HG02981 (cell line): ENCODE measurements around the gene TBCD.

Experiments
- ATAC-seq: cut with Tn5 transposase; IDR thresholded peaks from one replicate; pipeline ENCODE4 v1.9.1; 2021; ENCODE audit warnings: mild to moderate bottlenecking, moderate library complexity; ENCODE audit not compliant: unreplicated experiment

The TBCD gene

DNA sequence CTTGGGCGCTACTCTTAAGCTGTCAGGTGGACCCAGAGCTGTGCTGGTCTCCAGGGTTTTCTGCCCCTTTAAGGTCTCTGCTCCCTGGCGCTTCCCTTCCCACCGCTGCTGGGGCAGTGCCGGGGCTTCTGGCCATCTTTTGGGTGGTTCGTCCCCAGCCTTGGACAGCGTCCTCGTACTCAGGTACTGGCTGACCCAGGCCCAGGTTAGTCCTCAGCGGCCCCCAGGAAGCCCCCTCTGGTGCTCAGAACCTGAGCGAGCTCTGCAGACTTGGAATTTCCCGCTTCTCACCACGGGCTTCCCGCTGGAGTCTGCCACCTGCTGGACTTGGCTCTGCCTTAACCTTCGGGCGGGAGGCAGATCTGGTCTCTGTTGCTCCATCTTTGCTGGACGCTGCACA lies 182.0 kb downstream of the TBCD start:
- no peak for ATAC-seq

DNA sequence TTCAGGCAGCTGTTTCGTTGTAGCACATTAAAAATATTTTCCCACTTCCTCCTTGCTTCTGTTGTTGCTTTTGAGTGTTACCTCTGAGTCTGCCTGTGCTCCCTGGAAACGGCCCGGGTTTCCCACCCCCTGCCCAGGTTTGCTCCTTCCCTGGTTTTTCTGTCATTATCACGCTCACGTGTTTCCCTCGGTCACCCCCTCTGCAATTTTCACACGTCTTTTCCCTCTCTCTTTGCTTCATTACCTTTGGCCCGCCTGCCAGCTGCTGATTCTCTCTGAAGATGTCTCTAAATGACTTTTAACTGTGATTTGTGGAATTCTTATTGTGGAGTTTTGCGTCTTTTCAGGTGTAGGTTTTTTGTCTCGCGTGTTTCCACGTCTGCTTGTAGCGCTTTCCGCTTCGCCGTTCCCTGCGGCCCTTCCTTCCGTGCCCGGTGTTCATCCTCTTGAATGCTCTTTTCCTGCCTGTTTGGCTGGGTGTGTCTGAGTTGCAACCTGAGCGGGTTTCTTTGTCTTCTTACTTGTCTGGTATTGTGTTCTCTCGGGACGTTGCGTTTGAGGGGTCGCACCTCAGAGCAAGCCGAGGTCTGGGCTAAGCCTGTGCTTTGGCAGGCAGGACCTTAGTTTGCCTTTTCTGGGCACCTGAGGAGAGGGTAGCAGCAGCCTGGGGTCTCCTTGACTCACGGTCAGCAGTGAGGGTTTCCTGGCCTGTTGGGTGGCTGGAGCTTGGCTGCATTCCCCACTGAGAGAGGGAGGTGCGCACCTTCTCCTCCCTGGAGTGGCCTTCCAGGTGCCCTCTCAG lies 184.3 kb downstream of the TBCD start:
- no peak for ATAC-seq

DNA sequence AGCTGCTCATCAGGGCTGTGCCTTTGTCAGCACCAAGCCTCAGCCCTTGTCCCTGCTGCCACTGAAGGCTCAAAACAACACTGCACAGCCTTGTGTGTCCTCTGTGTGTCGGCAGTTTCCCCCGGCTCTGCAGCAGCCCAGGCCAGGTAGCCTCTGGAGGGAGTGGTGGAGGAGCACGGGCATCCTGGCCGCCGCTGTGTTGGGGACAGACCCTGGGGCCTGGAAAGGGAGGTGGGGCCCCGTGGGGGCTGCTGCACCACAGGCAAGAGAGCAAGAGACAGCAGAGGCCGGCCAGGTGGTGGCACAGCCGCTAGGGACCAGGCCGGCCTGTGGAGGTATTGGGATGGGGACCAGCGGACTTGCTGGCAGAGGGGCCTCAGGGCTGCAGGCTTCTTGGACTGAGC lies 184.9 kb downstream of the TBCD start:
- no peak for ATAC-seq

DNA sequence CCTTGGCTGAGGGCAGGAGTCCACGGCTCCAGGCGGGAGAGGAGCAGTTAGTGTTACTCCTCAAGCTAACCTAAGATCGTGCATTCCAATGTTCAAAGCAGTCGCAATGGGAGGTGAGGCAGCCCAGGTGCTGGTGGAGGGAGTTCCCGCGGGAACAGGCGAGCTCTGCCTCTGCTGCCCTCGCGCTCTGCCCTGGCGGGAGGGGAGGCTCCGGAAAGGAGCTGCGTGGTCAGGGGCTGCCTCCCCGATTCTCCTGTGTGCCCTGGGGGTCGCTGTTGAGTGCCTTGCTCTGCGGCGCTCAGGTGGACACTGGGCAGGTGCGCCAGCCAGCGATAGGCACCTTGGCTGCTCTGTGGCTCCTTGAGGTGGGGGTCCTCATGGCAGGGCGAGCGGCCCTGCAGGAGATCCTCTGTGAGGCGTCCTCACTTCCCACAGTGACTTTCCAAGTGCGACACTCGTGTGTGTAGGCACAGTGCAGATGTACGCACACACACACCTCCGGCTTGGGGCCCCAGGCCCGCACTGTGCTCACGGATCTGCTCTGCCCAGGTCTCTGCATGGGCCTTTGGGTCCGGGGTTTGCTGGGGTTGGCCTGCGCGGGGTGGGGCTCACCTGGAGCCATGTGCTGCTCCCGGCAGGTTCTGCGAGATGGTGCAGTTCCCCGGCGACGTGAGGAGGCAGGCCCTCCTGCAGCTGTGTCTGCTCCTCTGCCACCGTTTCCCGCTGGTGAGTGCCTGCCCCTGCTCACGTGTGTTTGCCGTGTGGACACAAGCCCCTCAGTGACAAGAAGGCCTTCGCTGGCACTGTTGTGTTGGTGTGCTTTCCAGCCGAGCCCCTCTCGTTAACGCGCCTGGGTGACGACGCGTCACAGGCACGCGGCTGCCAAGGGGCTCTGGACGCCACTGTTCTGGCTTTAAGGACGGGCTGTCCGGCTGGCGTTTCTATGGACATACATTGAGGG lies 185.8 kb downstream of the TBCD start:
- ATAC-seq = no peak

DNA sequence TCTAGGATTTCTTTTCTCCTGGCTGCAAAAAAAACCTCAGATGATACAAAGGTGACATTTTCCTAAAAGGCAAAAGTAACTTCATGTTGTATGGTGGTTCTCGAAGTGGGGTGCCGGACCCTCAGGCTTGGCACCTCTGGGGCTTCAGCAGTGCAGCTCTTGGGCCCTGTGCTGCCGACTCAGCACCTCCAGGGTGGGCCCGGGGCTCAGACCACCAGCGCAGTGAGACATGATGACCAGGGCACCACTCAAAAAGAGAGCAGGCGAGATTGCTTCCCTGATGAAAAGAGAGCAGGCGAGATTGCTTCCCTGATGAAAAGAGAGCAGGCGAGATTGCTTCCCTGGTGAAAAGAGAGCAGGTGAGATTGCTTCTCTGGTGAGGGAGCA lies 186.6 kb downstream of the TBCD start:
- no peak for ATAC-seq

DNA sequence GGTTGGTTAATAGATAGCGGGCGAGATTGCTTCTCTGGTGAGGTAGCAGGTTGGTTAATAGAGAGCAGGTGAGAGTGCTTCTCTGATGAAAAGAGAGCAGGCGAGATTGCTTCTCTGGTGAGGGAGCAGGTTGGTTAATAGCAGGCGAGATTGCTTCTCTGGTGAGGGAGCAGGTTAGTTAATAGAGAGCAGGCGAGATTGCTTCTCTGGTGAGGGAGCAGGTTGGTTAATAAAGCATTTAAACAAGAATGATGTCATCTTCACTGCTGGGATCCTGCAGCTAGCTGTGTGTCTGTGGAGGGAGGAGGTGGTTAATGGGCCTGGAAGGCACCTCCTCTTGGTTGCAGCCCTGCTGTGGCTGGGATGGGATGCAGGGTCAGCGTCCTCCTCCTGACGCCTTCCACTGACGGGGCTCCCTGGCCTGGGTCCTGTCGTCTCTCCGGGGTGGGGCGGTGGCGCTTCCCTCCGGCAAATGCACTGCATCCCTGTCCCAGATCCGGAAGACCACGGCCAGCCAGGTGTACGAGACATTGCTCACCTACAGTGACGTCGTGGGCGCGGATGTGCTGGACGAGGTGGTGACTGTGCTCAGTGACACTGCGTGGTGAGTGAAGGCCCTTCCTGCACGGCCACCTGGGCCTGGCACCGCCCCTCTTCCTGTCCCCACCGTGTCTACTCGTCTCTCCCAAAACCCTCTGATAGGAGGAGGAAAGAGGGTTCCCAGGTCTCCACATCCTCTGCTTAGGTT lies 187.2 kb downstream of the TBCD start:
- no peak for ATAC-seq

DNA sequence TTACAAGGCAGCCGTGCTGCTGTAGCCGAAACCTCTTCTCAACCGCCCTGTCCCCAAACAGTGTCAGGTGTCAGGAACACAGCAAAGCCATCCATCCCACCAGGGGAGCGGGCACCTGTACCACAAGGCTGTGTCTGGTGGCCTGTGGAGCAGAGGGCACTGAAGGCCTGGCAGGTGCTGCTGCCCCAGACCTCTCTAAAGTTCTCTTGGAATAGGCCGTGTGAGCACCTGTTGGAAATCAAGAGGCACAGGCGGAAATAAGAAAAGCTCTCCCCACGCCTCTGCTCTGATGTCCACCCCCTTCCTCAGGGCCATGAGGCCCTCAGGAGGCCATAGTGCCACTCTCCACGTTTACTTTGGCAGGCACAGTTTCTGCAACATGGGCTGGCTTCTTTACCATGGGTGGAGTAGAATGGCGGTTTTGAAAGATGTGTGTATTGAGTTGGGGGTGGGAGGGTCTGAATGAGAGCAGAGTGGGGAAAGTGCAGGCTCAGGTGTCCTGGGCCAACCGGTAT lies 187.8 kb downstream of the TBCD start:
- no peak for ATAC-seq

DNA sequence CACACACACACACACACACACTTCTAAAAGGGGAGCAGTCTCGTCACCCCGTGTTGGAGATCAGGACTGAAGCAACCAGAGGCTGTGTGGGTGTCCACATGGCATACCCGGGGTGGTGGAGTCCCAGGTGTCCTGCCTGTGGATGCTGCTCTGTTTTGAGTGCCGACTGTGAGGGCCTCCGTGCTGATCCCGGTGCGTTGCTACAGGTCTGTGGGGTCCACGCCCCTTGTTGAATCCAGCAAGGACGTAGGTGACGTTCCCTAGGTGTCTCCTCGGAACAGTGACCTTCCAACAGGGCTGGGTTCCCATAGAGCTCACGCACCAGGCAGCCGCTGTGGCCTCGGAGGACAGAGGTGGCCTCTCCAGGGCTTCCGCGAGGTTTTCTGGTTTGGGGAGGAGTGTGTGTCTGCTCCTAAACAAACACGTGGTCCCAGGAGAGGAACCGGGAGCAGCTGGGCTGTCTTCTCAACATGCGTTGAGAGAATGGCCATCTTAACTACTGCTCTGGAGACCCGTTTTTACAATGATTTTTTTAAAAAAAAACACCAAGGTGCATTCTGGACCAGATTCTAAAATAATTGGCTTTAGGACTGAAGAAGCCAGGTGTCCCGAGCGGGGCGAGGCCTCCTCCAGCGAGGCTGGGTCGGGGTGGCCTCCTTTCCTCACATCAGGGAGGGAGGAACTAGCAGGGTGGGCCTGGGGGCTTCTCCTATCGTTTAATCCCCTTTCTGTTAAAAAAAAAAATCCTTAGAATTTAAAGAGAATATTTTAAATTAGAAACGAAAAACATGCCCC lies 188.6 kb downstream of the TBCD start:
- no peak for ATAC-seq

DNA sequence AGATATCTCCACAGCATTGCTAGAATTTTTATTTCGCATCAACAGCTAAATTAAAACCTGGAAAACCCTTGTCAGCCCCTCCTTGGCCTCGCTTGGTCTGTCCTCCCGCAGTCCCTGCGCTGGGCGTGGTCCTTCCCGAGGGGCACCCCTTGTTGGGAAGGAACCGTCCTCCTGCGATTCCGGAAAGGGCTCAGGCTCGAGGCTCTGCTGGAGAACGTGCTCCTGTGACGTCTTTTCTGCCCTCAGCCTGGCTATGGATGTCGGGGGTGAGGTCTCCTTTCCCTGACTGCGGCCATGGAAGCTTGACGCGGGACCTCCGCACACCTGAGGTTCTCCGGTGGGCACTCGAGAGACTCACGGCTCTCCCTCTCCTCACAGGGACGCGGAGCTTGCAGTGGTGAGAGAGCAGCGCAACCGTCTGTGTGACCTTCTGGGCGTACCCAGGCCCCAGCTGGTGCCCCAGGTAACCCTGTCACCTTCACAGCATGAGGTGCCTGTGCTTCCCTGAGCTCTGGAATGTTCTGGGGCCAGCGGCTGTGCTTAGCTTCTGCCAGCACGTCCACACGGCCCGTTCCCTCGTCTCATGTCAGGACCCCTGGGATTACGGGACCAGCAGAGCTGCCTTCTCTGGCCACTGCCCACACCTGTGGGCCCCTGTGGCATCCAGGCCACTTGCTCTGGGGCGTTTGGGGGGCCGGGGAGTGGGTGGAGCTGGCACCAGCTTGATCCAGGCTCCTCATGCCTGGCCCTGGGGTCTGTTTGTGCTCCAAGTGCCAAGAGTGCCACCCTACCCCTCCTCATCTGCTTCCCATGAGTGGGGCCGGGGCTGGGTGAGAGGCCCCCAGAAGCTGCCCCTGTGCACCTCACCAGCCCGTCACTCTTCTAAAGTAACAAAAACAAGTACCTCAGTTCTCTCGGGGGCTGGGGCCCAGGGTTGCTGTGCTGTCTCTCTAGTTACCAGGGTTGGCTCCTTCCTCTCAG lies 189.4 kb downstream of the TBCD start:
- no peak for ATAC-seq

DNA sequence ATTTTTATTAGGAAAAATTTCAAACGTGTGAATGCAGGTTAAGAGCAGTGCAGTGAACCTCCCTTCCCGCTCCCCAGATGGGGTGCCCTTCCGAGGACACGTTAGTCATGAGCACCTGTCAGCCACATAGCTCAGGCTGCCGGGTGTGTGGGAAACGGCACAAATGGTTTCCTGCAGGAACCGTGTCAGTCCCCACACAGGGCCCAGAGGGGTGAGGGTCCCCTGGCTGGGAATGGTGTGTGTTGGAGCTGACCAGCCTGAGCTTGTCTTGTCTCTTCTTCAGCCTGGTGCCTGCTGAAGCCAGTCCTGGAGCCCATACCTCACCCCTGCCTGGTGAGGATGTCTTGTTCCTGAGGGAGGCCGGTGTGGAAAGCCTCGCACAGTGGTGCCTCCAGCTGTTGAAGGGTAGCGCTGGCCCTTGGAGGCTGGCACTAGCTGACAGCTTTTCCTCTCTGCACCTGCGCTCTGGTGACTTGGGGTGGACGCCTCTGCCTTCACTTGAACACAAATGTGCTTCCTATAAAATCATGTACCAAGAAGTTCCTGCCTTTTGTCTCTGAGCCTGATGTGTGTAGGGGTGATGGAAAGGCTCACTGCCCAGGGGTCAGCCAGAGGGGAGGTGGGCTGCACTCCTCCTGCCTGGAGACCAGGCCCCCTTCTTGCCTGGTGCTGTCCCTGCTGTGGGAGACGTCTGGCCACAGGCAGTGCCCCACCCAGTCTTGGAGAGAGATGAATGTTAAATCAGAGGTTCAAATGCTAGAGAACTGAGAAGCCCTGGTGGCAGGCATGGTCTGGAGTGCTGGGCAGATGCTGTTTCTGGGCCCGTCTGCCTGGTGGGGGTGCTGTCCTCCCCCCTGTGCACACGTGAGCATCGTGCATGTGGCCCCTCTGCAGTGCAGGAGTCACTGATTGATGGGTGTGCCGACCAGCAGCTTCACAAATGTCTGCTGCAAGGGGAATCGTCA lies 190.6 kb downstream of the TBCD start:
- ATAC-seq = no peak

DNA sequence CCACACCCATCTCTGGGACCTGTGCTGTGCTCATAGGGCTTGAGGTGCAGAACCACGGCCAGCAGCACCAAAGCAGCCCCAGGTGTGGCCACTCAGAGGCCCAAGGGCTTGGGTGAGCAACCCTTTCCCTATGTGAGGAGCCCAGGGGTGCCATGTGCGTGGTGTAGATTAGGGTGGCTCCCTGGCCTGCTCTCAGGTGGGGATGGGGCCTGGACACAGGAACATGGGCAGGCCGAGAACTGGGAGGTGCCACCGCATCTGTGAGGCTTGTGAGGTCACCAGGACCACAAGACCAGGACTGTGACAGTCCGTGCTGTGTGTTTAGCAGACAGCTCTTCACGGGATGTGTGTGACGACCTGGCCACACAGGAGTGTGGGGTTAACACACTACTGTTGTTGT lies 191.5 kb downstream of the TBCD start:
- ATAC-seq = no peak

DNA sequence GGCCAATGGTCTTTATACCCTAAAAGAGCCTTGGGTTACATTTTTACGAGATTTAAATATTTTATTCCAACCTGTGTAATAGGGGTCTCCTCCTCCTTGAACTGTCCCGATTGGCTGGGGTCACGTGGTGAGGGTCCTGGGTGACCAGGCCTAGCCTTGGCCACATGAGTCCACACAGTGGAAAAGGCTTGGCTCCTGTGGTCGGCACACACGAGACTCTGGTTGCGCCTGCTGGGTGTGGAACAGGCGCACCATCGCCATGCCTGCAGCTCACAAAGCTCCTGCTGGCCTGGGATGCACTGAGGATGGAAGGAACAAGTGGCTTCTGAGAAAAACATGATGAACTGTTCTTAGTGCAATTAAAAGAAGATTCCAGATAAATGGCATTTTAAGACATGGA lies 191.9 kb downstream of the TBCD start:
- no peak for ATAC-seq

DNA sequence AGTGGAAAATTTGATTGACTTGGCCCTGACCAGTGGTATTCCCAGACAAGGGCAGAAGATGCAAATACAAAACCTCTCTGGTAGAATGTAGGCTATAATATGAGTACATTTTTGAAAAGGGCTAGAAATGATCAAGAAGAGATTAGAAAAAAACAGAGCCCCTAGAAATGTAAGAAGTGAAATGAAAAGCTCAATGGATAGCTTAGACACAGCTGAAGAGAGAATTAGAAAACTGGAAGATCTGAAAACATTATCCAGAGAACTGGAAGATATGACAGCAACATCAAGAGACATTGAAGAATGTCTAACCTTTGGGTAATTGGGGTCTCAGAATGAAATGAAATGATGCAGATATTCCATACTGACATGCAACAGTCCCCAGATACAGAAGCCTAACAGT lies 193.1 kb downstream of the TBCD start:
- ATAC-seq = no peak

DNA sequence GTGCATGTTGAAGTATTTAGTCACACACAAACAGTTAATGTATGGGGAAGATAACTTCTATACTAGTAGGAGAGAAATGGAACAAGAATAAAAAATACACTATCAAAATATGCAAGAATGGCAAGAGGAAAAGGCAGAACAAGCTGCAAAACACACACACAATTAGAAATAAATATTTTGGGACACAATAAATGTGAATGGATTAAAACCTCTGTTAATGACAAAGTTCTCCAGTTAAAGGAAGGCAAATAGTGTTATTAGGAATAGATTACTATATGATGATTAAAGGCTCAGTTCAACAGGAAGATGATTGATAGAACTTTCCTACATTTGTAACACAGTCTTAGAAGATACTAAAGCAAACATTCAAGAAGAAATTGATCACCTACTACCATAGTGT lies 194.2 kb downstream of the TBCD start:
- no peak for ATAC-seq

DNA sequence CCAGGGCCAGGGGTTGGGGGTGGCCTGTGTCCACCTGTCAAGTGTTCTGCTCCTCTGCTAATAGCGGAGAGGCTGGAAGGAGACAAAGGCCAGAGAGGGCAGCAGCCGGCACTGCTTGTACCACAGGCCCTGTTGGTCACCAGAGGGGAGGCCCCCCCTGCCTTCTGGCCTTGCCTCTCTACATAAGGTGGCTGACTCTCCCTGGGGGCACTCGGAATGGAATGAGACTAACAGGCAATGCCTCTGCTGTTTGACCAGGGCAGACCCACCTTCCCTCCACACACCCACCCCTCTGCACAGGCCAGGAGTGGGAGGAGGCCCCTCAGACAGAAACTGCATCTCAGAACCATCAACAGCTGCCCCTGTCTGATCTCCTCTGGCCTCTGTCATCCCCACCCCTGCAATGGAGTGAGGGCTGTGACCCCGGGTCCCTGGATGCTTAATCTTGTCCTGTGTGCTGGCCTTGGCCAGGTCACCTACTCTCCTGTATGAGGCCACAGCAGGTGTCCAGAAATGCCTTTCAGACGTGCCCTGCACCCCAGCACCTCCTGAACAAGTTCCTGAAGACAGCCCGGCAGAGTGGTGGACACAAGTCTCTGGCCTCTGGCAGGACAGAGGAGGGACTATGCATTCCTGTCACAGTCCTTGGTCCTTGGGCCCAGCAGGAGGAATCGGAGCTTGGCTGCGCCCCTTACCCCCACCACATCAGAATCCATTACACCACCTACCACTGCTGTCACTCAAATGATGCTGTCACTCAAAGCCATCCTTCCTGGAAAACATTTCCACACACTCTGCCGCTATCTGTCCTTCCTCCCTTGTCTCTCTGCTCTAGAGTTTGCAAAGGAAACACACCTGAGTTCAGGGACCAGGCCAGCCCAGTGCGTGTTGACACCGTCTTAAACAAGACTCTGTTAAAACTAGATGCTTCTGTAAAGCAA lies 195.5 kb downstream of the TBCD start:
- no peak for ATAC-seq

DNA sequence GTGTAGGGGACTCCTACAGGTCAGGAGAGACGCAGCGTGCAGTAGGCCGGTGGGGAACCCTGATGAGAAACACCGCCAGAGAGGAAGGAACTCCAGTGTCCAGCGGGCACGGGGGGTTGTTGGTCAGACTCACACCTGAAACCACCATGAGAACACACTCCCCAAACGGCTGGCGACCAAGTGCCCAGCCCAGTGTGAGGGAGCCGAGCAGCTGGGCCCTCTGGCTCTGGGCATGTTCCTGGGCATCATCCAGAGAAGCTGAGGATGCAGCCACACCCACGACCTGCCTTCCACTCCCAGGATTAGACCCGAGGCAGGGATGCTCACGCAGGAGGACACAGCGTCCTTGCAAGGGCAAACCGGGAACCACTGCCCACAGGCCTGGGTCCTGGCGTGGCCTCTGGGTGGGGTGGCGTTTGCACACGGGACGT lies 196.2 kb downstream of the TBCD start:
- no peak for ATAC-seq

DNA sequence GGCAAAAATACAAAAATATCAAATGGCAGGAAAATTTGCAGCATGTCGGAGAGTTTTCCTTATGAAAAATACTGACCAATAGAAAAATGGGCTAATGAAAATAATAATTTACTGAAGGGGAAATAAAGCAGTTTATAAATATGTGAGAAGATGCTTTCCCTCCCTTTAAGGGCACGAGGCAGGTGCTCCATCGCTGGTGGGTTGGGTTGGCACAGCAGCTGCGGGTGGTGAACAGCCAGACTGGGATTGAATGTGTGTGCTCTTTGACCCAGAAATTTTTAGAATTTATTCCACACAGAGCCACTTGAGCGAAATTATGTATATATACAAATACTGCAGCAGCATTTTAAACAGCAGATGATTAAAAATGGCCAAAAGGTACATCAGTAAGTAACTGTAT lies 197.1 kb downstream of the TBCD start:
- no peak for ATAC-seq
